ENCODE results near the gene STPG2. TPM values are rescaled to one million over a fixed set of nuclear protein-coding genes. Genes with fewer than 3 reads are reported as not detected.
"Not testable (repeated sequence)": the region's sequence is repeated elsewhere in the genome, so short reads cannot be mapped to it uniquely, and the experiment has no call there.

Gene STPG2
- total RNA-seq, 2 donors from 2014 or later, result 0.19 to 0.21 TPM

- not testable (repeated sequence) for H3K4me3 Mint-ChIP-seq; H3K27me3 Mint-ChIP-seq; ATAC-seq (replicated peaks); H3K9me3 Mint-ChIP-seq; H3K27ac Mint-ChIP-seq; H3K36me3 Mint-ChIP-seq (ENCODE audit: low read depth); H3K4me1 Mint-ChIP-seq
Observed at GRCh38 chr4:97550637-97551036, 592.6 kb downstream of the STPG2 start.

GRCh38 chr4:97548943-97549583, 594.2 kb downstream of the STPG2 start:
- ATAC-seq (replicated peaks), result no peak
- Mint-ChIP-seq H3K27ac (no peak overlapping the region), H3K9me3 (peaks cover 7% of the 10 kb centered on the region), H3K27me3 (no peaks in the 10 kb centered on the region), H3K36me3 (ENCODE audit: low read depth) (no peaks in the 10 kb centered on the region), H3K4me3 (no peak overlapping the region), H3K4me1 (no peaks in the 10 kb centered on the region)

GRCh38 chr4:97548186-97548585, 595.1 kb downstream of the STPG2 start:
- Mint-ChIP-seq H3K27ac (no peak overlapping the region), H3K36me3 (ENCODE audit: low read depth) (no peaks in the 10 kb centered on the region), H3K27me3 (no peaks in the 10 kb centered on the region), H3K4me1 (no peaks in the 10 kb centered on the region), H3K9me3 (peaks cover 7% of the 10 kb centered on the region), H3K4me3 (no peak overlapping the region)
- ATAC-seq (replicated peaks), result no peak

GRCh38 chr4:97531351-97531750, 611.9 kb downstream of the STPG2 start:
- no peak overlapping the region for H3K27ac Mint-ChIP-seq
- no peaks in the 10 kb centered on the region for H3K36me3 Mint-ChIP-seq (ENCODE audit: low read depth)
- no peak for ATAC-seq (replicated peaks)
- no peaks in the 10 kb centered on the region for H3K4me1 Mint-ChIP-seq
- H3K27me3 Mint-ChIP-seq, result no peaks in the 10 kb centered on the region
- H3K4me3 Mint-ChIP-seq, result no peak overlapping the region
- H3K9me3 Mint-ChIP-seq, result peaks cover 17% of the 10 kb centered on the region

GRCh38 chr4:97530676-97531075, 612.6 kb downstream of the STPG2 start:
- H3K4me1 Mint-ChIP-seq, result no peaks in the 10 kb centered on the region
- H3K27ac Mint-ChIP-seq, result no peak overlapping the region
- no peaks in the 10 kb centered on the region for H3K36me3 Mint-ChIP-seq (ENCODE audit: low read depth)
- H3K27me3 Mint-ChIP-seq, result no peaks in the 10 kb centered on the region
- ATAC-seq (replicated peaks), result no peak
- no peak overlapping the region for H3K4me3 Mint-ChIP-seq
- H3K9me3 Mint-ChIP-seq, result peaks cover 12% of the 10 kb centered on the region

GRCh38 chr4:97525236-97525635, 618.0 kb downstream of the STPG2 start:
- H3K4me3 Mint-ChIP-seq, result no peak overlapping the region
- no peaks in the 10 kb centered on the region for H3K27me3 Mint-ChIP-seq
- H3K27ac Mint-ChIP-seq, result no peak overlapping the region
- no peaks in the 10 kb centered on the region for H3K4me1 Mint-ChIP-seq
- H3K36me3 Mint-ChIP-seq (ENCODE audit: low read depth), result no peaks in the 10 kb centered on the region
- no peak for ATAC-seq (replicated peaks)
- H3K9me3 Mint-ChIP-seq, result peaks cover 12% of the 10 kb centered on the region

- Mint-ChIP-seq H3K4me3 (no peak overlapping the region), H3K4me1 (no peaks in the 10 kb centered on the region)
Observed at GRCh38 chr4:97517939-97518338, 625.3 kb downstream of the STPG2 start.

GRCh38 chr4:97513917-97514316, 629.4 kb downstream of the STPG2 start:
- ATAC-seq (replicated peaks), result no peak

More at GRCh38 chr4:97517939-97518338, 625.3 kb downstream of the STPG2 start:
- no peak for ATAC-seq (replicated peaks)
- no peak overlapping the region for H3K27ac Mint-ChIP-seq
- peaks cover 8% of the 10 kb centered on the region for H3K9me3 Mint-ChIP-seq
- H3K36me3 Mint-ChIP-seq (ENCODE audit: low read depth), result no peaks in the 10 kb centered on the region
- H3K27me3 Mint-ChIP-seq, result no peaks in the 10 kb centered on the region

More at GRCh38 chr4:97513917-97514316, 629.4 kb downstream of the STPG2 start:
- Mint-ChIP-seq H3K4me3 (no peak overlapping the region), H3K4me1 (no peaks in the 10 kb centered on the region), H3K27ac (no peak overlapping the region), H3K9me3 (peaks cover 4% of the 10 kb centered on the region), H3K36me3 (ENCODE audit: low read depth) (no peaks in the 10 kb centered on the region), H3K27me3 (no peaks in the 10 kb centered on the region)

Other genes starting within 250 kb of the STPG2 start
- gene RAP1GDS1, start 117.9 kb upstream of the STPG2 start, total RNA-seq, result 10 to 100 TPM; 29.8 to 66.1 TPM